Astrocyte of the cerebellum (primary cell): ENCODE data around the gene FBXL19.
A peak's percentile ranks its signal among the peaks of the same experiment; 100 is the strongest.

ENCODE experiments used
- DNase-seq: peaks from one replicate; pipeline ENCODE4 v3.0.0-alpha.2; 2011; ENCODE audit warnings: low read depth
- H3K4me3 ChIP-seq: 2 replicates; pipeline ENCODE4 v1.5.1; 2011; ENCODE audit warnings: mild to moderate bottlenecking, low read depth, low read length, moderate library complexity
- in situ Hi-C: cut with HindIII; loops from 2 replicates; pipeline ENCODE4 v1.10.0; 2017; ENCODE audit warnings: low sequenced_read_pairs
- TF ChIP-seq, protein P1 (sequence below): IDR thresholded peaks from 2 replicates; pipeline ENCODE4 v1.5.1; 2012; ENCODE audit warnings: low read length, low read depth, moderate library complexity, mild to moderate bottlenecking; ENCODE audit errors: missing control alignments

FBXL19 gene

DNA sequence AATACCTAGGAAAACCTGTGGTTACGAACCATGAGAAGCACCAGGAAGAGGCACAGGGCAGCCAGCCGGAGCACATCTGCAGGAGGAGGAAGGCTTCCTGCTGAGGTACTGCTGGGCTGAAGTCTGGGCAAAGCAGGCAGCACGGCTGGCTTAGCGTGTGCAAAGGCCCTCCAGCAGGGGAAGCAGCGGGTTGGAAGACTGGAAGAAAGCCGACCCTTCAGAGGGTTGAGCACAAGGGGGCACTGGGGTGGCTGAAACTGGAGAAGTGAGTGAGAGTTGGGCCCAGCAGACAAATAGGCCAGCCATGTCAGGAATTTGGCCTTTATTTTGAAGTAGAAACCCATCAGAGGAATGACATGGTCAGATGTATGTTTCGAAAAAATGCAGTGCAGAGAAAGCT is 49.5 kb downstream of the FBXL19 start:
- DNase-seq: no peak
- in situ Hi-C loops: no loop called here
- TF ChIP-seq, protein P1, sequence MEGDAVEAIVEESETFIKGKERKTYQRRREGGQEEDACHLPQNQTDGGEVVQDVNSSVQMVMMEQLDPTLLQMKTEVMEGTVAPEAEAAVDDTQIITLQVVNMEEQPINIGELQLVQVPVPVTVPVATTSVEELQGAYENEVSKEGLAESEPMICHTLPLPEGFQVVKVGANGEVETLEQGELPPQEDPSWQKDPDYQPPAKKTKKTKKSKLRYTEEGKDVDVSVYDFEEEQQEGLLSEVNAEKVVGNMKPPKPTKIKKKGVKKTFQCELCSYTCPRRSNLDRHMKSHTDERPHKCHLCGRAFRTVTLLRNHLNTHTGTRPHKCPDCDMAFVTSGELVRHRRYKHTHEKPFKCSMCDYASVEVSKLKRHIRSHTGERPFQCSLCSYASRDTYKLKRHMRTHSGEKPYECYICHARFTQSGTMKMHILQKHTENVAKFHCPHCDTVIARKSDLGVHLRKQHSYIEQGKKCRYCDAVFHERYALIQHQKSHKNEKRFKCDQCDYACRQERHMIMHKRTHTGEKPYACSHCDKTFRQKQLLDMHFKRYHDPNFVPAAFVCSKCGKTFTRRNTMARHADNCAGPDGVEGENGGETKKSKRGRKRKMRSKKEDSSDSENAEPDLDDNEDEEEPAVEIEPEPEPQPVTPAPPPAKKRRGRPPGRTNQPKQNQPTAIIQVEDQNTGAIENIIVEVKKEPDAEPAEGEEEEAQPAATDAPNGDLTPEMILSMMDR: peak; percentile 30
- no peak overlapping the region for H3K4me3 ChIP-seq

DNA sequence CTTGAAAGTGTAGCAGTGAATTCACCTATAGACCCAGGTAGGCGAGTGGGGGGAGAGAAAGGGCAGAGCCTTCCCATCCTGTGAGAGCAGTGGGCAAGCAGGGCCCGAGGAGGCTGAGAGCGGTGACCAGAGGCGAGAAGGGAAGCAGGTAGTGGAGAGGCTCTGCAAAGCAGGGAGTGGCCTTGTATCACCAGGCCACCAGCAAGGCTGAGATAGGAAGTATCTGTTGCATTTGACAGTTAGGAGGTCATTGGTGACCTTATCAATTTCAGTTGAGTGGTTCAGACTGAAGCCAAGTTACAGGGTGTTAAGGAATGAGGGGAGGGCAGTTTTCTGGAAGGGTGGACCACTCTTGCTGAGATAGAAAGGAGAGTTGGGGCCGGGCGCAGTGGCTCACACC is 51.0 kb downstream of the FBXL19 start:
- no peak overlapping the region for H3K4me3 ChIP-seq
- DNase-seq: no peak
- in situ Hi-C loops: no loop called here
- TF ChIP-seq, protein P1: no peak

DNA sequence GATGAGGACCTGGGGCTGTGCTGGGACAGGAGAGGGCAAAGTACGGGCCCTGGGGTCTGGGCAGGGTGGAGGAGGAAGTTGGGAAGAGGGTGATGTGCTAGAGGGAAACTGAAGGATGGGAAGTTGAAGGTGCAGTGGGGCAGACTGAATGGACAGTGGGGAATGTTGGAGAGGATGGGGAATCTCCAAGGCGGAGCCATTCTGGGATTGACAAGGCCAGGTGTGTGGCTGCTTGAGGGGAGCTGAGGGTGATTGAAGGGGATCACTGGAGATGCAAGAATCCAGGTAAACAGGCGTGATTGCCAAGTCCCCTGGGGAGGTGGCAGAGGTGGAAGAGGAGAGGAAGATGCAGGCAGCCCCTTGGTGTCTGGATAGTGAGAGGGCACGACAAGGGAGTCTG is 53.1 kb downstream of the FBXL19 start:
- in situ Hi-C loops: no loop called here
- no peak overlapping the region for H3K4me3 ChIP-seq
- TF ChIP-seq, protein P1: no peak
- no peak for DNase-seq

DNA sequence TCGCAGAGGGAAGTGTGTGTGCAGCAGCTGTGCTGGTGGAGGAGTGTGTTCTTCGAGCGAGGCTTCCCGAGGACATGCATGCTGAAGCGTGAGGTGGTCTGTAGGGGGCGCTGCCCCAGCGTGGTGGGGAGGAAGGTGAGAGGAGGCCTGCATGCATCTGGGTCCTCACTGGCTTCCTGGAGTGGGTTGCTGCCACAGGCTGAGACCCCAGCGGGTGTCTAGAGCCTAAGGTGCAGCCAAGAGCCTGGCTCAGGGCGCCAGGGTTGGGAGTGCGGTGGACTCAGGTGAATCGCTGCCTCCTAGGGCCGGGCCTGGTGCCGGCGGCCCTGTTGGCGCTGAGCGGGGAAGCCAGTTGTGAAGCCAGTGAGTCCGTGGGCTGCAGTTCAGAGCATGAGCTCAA is 54.1 kb downstream of the FBXL19 start:
- TF ChIP-seq, protein P1: peak; percentile 41
- in situ Hi-C loops: no loop called here
- H3K4me3 ChIP-seq: no peak overlapping the region
- DNase-seq: no peak

DNA sequence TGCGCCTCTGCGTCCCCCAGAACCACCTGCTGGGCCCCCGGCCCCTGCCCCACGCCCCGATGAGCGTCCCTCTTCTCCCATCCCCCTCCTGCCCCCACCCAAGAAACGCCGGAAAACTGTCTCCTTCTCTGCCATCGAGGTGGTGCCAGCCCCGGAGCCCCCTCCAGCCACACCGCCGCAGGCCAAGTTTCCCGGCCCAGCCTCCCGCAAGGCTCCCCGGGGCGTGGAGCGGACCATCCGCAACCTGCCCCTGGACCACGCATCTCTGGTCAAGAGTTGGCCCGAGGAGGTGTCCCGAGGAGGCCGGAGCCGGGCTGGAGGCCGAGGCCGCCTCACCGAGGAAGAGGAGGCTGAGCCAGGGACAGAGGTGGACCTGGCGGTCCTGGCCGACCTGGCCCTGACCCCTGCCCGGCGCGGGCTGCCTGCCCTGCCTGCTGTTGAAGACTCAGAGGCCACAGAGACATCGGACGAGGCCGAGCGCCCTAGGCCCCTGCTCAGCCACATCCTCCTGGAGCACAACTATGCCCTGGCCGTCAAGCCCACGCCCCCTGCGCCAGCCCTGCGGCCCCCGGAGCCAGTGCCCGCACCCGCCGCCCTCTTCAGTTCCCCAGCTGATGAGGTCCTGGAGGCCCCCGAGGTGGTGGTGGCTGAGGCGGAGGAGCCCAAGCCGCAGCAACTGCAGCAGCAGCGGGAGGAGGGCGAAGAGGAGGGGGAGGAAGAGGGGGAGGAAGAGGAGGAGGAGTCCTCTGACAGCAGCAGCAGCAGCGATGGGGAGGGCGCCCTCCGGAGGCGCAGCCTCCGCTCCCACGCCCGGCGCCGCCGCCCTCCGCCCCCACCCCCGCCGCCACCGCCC is 56.0 kb downstream of the FBXL19 start:
- in situ Hi-C loops: no loop called here
- no peak overlapping the region for H3K4me3 ChIP-seq

DNA sequence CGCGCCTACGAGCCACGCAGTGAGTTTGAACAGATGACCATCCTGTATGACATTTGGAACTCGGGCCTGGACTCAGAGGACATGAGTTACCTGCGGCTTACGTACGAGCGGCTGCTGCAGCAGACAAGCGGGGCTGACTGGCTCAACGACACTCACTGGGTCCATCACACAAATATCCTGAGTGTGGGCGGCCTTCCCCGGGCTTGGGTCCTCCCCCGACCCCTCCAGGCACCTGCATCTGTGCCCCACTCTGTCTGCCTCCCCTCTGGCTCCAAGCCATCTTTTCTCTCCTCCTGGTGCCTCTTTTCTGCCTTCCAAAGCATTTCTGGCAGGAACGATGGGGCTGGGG is 56.6 kb downstream of the FBXL19 start:
- DNase-seq: no peak
- in situ Hi-C loops: no loop called here
- H3K4me3 ChIP-seq: no peak overlapping the region
- TF ChIP-seq, protein P1: no peak

More for the DNA sequence above, 56.0 kb downstream of the FBXL19 start:
- DNase-seq: no peak
- TF ChIP-seq, protein P1: no peak
